Neural cell (in vitro differentiated cells): Measurements from ENCODE around the gene RBM38. TPM values are rescaled to one million over a fixed set of nuclear protein-coding genes. Genes with fewer than 3 reads are reported as not detected.

Source experiments
- H2AFZ ChIP-seq: fragments of 200-600, 300-800 bp; sonication (generic), shearing (Covaris generic); 2 replicates; pipeline ENCODE4 v1.6.0; 2014; ENCODE audit warnings: low read depth, mild to moderate bottlenecking, antibody characterized with exemption, low read length, moderate library complexity
- H3F3A ChIP-seq: fragments of 200-600 bp; shearing (Covaris generic); 2 replicates; pipeline ENCODE4 v1.6.1; 2016; ENCODE audit warnings: mild to moderate bottlenecking, moderate library complexity, mixed read lengths, antibody characterized with exemption, low read length; ENCODE audit not compliant: insufficient read depth, poor library complexity, severe bottlenecking
- H3K27ac ChIP-seq: fragments of 200-600, 300-800 bp; sonication (generic), shearing (Covaris generic); 2 replicates; pipeline ENCODE4 v1.5.1; 2014; ENCODE audit warnings: mild to moderate bottlenecking, low read length, moderate library complexity
- H3K27me3 ChIP-seq: fragments of 300-800, 200-600 bp; sonication (generic), shearing (Covaris generic); 2 replicates; pipeline ENCODE4 v1.6.0; 2014; ENCODE audit warnings: mild to moderate bottlenecking, low read depth, low read length, moderate library complexity; ENCODE audit not compliant: insufficient read depth
- H3K36me3 ChIP-seq: fragments of 300-800, 200-600 bp; sonication (generic), shearing (Covaris generic); 2 replicates; pipeline ENCODE4 v1.5.1; 2014; ENCODE audit warnings: mild to moderate bottlenecking, antibody characterized with exemption, low read length, moderate library complexity; ENCODE audit not compliant: insufficient read depth
- H3K4me2 ChIP-seq: fragments of 300-800, 200-600 bp; sonication (generic), shearing (Covaris generic); 2 replicates; pipeline ENCODE4 v1.6.0; 2014; ENCODE audit warnings: mild to moderate bottlenecking, low read length
- H3K4me3 ChIP-seq: fragments of 300-800, 200-600 bp; sonication (generic), shearing (Covaris generic); 2 replicates; pipeline ENCODE4 v1.5.1; 2014; ENCODE audit warnings: mild to moderate bottlenecking, low read length, moderate library complexity
- H3K79me2 ChIP-seq: fragments of 200-600 bp; shearing (Covaris generic); replicated peaks from 2 replicates; pipeline ENCODE4 v1.6.0; 2014; ENCODE audit warnings: mild to moderate bottlenecking, low read length, moderate library complexity; ENCODE audit not compliant: insufficient read depth
- H3K9ac ChIP-seq: fragments of 300-800, 200-600 bp; sonication (generic), shearing (Covaris generic); 2 replicates; pipeline ENCODE4 v1.6.1; 2016; ENCODE audit warnings: mild to moderate bottlenecking, low read length, mixed read lengths
- H3K9me2 ChIP-seq: fragments of 200-600 bp; shearing (Covaris generic); 2 replicates; pipeline ENCODE4 v1.6.1; 2016; ENCODE audit warnings: mild to moderate bottlenecking, low read length, mixed read lengths; ENCODE audit not compliant: insufficient read depth
- H3K9me3 ChIP-seq: fragments of 200-600, 300-800 bp; sonication (generic), shearing (Covaris generic); 2 replicates; pipeline ENCODE4 v1.6.1; 2016; ENCODE audit warnings: mild to moderate bottlenecking, mixed run types, low read length, moderate library complexity, mixed read lengths
- H4K20me1 ChIP-seq: fragments of 200-600 bp; shearing (Covaris generic); 2 replicates; pipeline ENCODE4 v1.6.1; 2016; ENCODE audit warnings: mild to moderate bottlenecking, mixed run types; ENCODE audit not compliant: insufficient read depth
- CTCF ChIP-seq: fragments of 450-650 bp; IDR thresholded peaks from 2 replicates; pipeline ENCODE4 v1.5.1; 2014; ENCODE audit warnings: antibody characterized with exemption, mild to moderate bottlenecking, moderate library complexity; ENCODE audit not compliant: poor library complexity, severe bottlenecking
- EP300 ChIP-seq: fragments of 450-650 bp; conservative IDR thresholded peaks from 2 replicates; pipeline ENCODE4 v1.6.1; 2014; ENCODE audit warnings: antibody characterized with exemption, mild to moderate bottlenecking, moderate library complexity; ENCODE audit not compliant: poor library complexity, severe bottlenecking
- EZH2 ChIP-seq: fragments of 200-600, 300-800 bp; shearing (Covaris generic), sonication (generic); IDR thresholded peaks from 2 replicates; pipeline ENCODE4 v1.6.1; 2014; ENCODE audit warnings: antibody characterized with exemption, low read length, borderline replicate concordance, mild to moderate bottlenecking; ENCODE audit not compliant: insufficient read depth, poor library complexity, severe bottlenecking
- MXI1 ChIP-seq: fragments of 450-650 bp; conservative IDR thresholded peaks from 2 replicates; pipeline ENCODE4 v1.6.1; 2014; ENCODE audit warnings: antibody characterized with exemption, mild to moderate bottlenecking; ENCODE audit not compliant: poor library complexity, severe bottlenecking
- POLR2AphosphoS5 ChIP-seq: IDR thresholded peaks from 2 replicates; pipeline ENCODE4 v1.6.1; 2012
- RAD21 ChIP-seq: fragments of 450-650 bp; conservative IDR thresholded peaks from 2 replicates; pipeline ENCODE4 v1.6.1; 2014; ENCODE audit warnings: antibody characterized with exemption, mild to moderate bottlenecking, moderate library complexity
- REST ChIP-seq: IDR thresholded peaks from 2 replicates; pipeline ENCODE4 v1.6.1; 2012; ENCODE audit warnings: borderline replicate concordance
- SMC3 ChIP-seq: fragments of 450-650 bp; conservative IDR thresholded peaks from 2 replicates; pipeline ENCODE4 v1.6.1; 2014; ENCODE audit warnings: antibody characterized with exemption, mild to moderate bottlenecking, moderate library complexity; ENCODE audit not compliant: poor library complexity
- TAF1 ChIP-seq: IDR thresholded peaks from 2 replicates; pipeline ENCODE4 v1.6.1; 2012; ENCODE audit warnings: low read depth
- polyA plus RNA-seq: library from polyadenylated mRNA; depleted of rRNA; stranded (reverse); fragments of >200 nt; gene quantifications from 2 replicates; pipeline ENCODE4 v1.2.3, GENCODE V29; 2014

The RBM38 gene
- polyA plus RNA-seq, 1 donor from 2014 or later = 19.0 TPM

- H3K27me3 ChIP-seq = no peaks in the 10 kb centered on the region
- H3K27ac ChIP-seq = no peak overlapping the region
- TF ChIP-seq EP300 (no peak), CTCF (no peak), MXI1 (no peak), SMC3 (no peak), POLR2AphosphoS5 (no peak), EZH2 (no peak), REST (no peak), TAF1 (no peak), RAD21 (no peak)
- no peaks in the 10 kb centered on the region for H3F3A ChIP-seq
- no peaks in the 10 kb centered on the region for H3K36me3 ChIP-seq
- no peak overlapping the region for H3K4me3 ChIP-seq
- H3K9ac ChIP-seq = no peak overlapping the region
- H2AFZ ChIP-seq = no peak overlapping the region
- no peaks in the 10 kb centered on the region for H3K9me3 ChIP-seq
- H3K79me2 ChIP-seq = no peaks in the 10 kb centered on the region
- no peaks in the 10 kb centered on the region for H4K20me1 ChIP-seq
- no peaks in the 10 kb centered on the region for H3K9me2 ChIP-seq
- H3K4me2 ChIP-seq = no peak overlapping the region
Measured at GRCh38 chr20:57451795-57452661, 60.8 kb downstream of the RBM38 start.

- Histone ChIP-seq H3K9me3 (no peaks in the 10 kb centered on the region), H3K9ac (no peak overlapping the region), H3K79me2 (no peaks in the 10 kb centered on the region), H2AFZ (no peak overlapping the region), H3K27me3 (no peaks in the 10 kb centered on the region), H3K36me3 (no peaks in the 10 kb centered on the region), H3K27ac (no peak overlapping the region), H4K20me1 (no peaks in the 10 kb centered on the region), H3K9me2 (no peaks in the 10 kb centered on the region), H3K4me3 (no peak overlapping the region), H3K4me2 (no peak overlapping the region), H3F3A (no peaks in the 10 kb centered on the region)
- TF ChIP-seq POLR2AphosphoS5 (no peak), MXI1 (no peak), EP300 (no peak)
Measured at GRCh38 chr20:57455386-57455785, 64.2 kb downstream of the RBM38 start.
